ENCODE measurements around the gene SLC7A1.

DNA sequence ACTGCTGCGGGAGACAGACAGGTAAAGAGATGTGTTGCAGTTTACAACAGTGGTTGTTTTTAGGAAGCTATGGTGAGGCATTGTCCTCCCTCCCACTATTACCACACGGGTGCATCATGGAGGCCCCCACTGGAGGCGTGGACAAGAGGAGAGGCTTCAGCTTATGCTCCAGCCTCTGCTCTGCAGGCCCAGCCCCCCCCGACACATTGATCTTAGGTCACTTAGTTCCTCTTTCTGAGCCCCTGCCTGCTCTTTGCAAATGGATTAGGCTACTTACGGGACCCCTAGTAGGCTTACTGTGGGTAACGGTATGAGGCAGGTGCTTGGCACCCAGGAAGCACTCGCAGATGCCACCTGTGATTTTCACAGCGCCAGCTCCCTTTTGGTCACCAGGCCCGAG, 123.9 kb downstream of the SLC7A1 start:
- TF ChIP-seq, protein P1, sequence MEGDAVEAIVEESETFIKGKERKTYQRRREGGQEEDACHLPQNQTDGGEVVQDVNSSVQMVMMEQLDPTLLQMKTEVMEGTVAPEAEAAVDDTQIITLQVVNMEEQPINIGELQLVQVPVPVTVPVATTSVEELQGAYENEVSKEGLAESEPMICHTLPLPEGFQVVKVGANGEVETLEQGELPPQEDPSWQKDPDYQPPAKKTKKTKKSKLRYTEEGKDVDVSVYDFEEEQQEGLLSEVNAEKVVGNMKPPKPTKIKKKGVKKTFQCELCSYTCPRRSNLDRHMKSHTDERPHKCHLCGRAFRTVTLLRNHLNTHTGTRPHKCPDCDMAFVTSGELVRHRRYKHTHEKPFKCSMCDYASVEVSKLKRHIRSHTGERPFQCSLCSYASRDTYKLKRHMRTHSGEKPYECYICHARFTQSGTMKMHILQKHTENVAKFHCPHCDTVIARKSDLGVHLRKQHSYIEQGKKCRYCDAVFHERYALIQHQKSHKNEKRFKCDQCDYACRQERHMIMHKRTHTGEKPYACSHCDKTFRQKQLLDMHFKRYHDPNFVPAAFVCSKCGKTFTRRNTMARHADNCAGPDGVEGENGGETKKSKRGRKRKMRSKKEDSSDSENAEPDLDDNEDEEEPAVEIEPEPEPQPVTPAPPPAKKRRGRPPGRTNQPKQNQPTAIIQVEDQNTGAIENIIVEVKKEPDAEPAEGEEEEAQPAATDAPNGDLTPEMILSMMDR (IDR thresholded peaks at IDR 0.05) = no peak
- TF ChIP-seq POLR2A (IDR thresholded peaks at IDR 0.05) = no peak
